Measurements from ENCODE around the gene TRIM43B. TPM values are rescaled to one million over a fixed set of nuclear protein-coding genes. Genes with fewer than 3 reads are reported as not detected.
"Not testable (repeated sequence)": the region's sequence is repeated elsewhere in the genome, so short reads cannot be mapped to it uniquely, and the experiment has no call there.

The TRIM43B gene
- not detected in 2 replicates for total RNA-seq (2014; rRNA removed; shearing (Covaris generic))

GRCh38 chr2:95484654-95485053 is at the start of gene TRIM43B:
Gene TRIM43B, minus strand, starts transcription at chr2:95484754. Its CDS starts 2,040 bp downstream, at chr2:95482714.
- H3K36me3 ChIP-seq (replicated peaks; ENCODE audit: control insufficient read depth, insufficient read depth, low read length); H3K4me3 ChIP-seq (ENCODE audit: insufficient read depth, low read depth, low read length); DNase-seq; H3K27me3 ChIP-seq (ENCODE audit: control insufficient read depth, insufficient read depth, low read length): not testable (repeated sequence)

- H3K36me3 ChIP-seq (replicated peaks; ENCODE audit: control insufficient read depth, insufficient read depth, low read length): no peaks in the 10 kb centered on the region
- no peak overlapping the region for H3K4me3 ChIP-seq (ENCODE audit: insufficient read depth, low read depth, low read length)
- DNase-seq: no peak
- no peaks in the 10 kb centered on the region; the same call in 1 of the 2 replicates for H3K27me3 ChIP-seq (ENCODE audit: control insufficient read depth, insufficient read depth, low read length)
Measured at GRCh38 chr2:95531254-95531771, 46.8 kb upstream of the TRIM43B start.

GRCh38 chr2:95530734-95531133 is 46.2 kb upstream of the TRIM43B start:
- Histone ChIP-seq H3K27me3 (ENCODE audit: control insufficient read depth, insufficient read depth, low read length) (no peaks in the 10 kb centered on the region; the same call in 1 of the 2 replicates), H3K36me3 (replicated peaks; ENCODE audit: control insufficient read depth, insufficient read depth, low read length) (no peaks in the 10 kb centered on the region), H3K4me3 (ENCODE audit: insufficient read depth, low read depth, low read length) (no peak overlapping the region)
- DNase-seq: no peak

- H3K36me3 ChIP-seq (replicated peaks; ENCODE audit: control insufficient read depth, insufficient read depth, low read length): no peaks in the 10 kb centered on the region
- H3K4me3 ChIP-seq (ENCODE audit: insufficient read depth, low read depth, low read length): no peak overlapping the region
- peak; percentile 20 for DNase-seq
- H3K27me3 ChIP-seq (ENCODE audit: control insufficient read depth, insufficient read depth, low read length): no peaks in the 10 kb centered on the region; the same call in 1 of the 2 replicates
Measured at GRCh38 chr2:95526360-95527341, 42.1 kb upstream of the TRIM43B start.

DNA sequence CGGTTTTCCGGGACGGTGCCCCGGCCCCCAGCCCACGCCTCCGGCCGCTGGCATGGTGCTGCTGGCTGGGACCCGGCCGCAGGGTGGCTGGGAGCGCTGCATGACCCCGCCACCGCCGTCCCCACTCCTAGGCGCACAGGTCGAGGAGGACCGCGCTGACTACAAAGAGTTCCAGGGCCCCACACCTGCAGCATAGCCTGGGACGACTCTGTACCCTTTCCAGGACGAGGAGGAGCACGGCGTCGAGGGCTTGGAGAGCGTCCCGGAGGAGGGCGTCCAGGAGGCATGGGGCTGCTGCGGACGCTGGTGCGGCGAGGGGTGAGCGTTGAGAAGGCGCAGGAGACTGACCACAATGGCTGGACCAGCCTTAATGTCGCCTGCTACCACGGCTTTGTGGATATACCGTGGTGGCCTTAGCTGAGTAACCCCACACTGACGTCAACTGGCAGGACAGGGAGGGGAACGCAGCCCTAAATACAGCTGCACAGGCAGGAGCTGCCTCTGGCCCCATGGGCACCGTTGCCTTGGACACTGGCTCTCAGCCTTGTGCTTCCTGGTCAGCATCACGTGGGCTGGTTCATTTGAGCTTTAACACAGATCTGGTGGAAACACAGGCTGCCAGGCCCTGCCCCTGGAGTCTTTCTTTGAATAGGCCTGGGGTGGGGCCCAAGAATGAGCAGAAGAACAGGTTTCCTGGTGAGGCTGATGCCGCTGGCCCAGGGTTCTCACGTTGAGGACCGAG is 40.9 kb upstream of the TRIM43B start:
- Histone ChIP-seq H3K4me3 (ENCODE audit: insufficient read depth, low read depth, low read length) (no peak overlapping the region), H3K27me3 (ENCODE audit: control insufficient read depth, insufficient read depth, low read length) (no peaks in the 10 kb centered on the region; the same call in 1 of the 2 replicates), H3K36me3 (replicated peaks; ENCODE audit: control insufficient read depth, insufficient read depth, low read length) (no peaks in the 10 kb centered on the region)
- no peak for DNase-seq

DNA sequence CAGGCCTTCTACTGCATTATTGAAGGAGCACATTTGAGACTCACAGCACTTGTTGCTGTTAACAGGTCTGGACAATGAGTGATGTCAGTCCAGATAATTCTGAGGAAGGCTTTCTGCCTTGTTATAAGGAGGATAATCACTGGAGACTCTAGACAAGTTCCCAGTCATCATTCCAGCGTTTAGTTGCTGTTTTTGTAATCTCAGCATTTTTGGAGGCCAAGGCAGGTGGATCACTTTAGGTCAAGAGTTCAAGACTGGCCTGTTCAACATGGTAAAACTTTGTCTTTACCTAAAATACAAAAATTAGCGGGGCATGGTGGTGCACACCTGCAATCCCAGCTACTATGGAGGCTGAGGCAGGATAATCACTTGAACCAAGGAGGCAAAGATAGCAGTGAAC is 39.6 kb upstream of the TRIM43B start:
- DNase-seq: no peak
- H3K36me3 ChIP-seq (replicated peaks; ENCODE audit: control insufficient read depth, insufficient read depth, low read length): no peaks in the 10 kb centered on the region
- no peaks in the 10 kb centered on the region for H3K27me3 ChIP-seq (ENCODE audit: control insufficient read depth, insufficient read depth, low read length)
- H3K4me3 ChIP-seq (ENCODE audit: insufficient read depth, low read depth, low read length): no peak overlapping the region

- no peaks in the 10 kb centered on the region for H3K36me3 ChIP-seq (replicated peaks; ENCODE audit: control insufficient read depth, insufficient read depth, low read length)
- no peak overlapping the region for H3K4me3 ChIP-seq (ENCODE audit: insufficient read depth, low read depth, low read length)
- DNase-seq: no peak
- H3K27me3 ChIP-seq (ENCODE audit: control insufficient read depth, insufficient read depth, low read length): no peaks in the 10 kb centered on the region
Measured at GRCh38 chr2:95514718-95515117, 30.2 kb upstream of the TRIM43B start.

- DNase-seq; H3K4me3 ChIP-seq (ENCODE audit: insufficient read depth, low read depth, low read length); H3K27me3 ChIP-seq (ENCODE audit: control insufficient read depth, insufficient read depth, low read length); H3K36me3 ChIP-seq (replicated peaks; ENCODE audit: control insufficient read depth, insufficient read depth, low read length): not testable (repeated sequence)
Measured at GRCh38 chr2:95514226-95514625, 29.7 kb upstream of the TRIM43B start.

DNA sequence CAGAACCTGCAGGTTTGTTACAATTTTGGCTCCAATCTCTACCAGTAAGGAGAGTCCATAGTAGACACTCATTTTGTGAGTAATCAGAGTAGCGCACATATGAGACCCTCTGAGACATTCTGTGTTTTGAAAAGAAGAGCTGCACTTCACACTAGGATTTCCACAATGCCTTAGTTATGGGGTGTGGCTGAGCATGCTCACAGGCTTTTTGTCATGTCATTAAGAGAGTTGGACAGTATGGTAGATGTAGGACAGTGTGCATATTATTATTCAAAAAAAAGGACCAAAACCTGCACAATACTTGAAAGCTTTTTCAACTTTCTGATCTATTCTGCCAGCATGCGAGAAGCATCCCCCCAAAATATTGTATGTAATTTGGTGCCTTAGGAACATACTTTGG is 24.9 kb upstream of the TRIM43B start:
- no peaks in the 10 kb centered on the region for H3K27me3 ChIP-seq (ENCODE audit: control insufficient read depth, insufficient read depth, low read length)
- no peaks in the 10 kb centered on the region for H3K36me3 ChIP-seq (replicated peaks; ENCODE audit: control insufficient read depth, insufficient read depth, low read length)
- DNase-seq: no peak
- H3K4me3 ChIP-seq (ENCODE audit: insufficient read depth, low read depth, low read length): no peak overlapping the region

GRCh38 chr2:95505222-95505621 is 20.7 kb upstream of the TRIM43B start:
- no peaks in the 10 kb centered on the region for H3K36me3 ChIP-seq (replicated peaks; ENCODE audit: control insufficient read depth, insufficient read depth, low read length)
- H3K4me3 ChIP-seq (ENCODE audit: insufficient read depth, low read depth, low read length): no peak overlapping the region
- DNase-seq: no peak
- no peaks in the 10 kb centered on the region for H3K27me3 ChIP-seq (ENCODE audit: control insufficient read depth, insufficient read depth, low read length)

- Histone ChIP-seq H3K4me3 (ENCODE audit: insufficient read depth, low read depth, low read length) (no peak overlapping the region), H3K36me3 (replicated peaks; ENCODE audit: control insufficient read depth, insufficient read depth, low read length) (no peaks in the 10 kb centered on the region), H3K27me3 (ENCODE audit: control insufficient read depth, insufficient read depth, low read length) (no peaks in the 10 kb centered on the region)
- DNase-seq: no peak
Measured at GRCh38 chr2:95500854-95501253, 16.3 kb upstream of the TRIM43B start.

DNA sequence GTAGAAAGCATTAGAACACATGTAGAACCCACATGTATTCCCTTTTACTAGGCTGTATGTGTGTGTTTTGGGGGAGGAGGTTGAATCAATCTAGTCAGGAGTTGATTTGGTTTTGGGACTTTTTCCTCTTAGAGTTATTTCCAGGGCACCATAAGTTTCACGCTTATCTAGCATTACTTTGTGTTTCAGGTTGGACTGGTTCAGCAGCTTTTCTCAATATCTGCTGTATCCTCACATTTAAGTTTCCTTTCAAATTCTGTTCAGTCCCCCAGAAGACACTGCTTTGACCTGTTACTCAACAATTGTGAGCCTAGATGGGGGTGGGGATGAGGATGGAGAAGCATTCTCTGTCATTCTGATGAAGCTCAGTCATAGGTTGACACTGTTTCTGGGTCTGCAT is 7.5 kb upstream of the TRIM43B start:
- not testable (repeated sequence) for H3K27me3 ChIP-seq (ENCODE audit: control insufficient read depth, insufficient read depth, low read length); H3K4me3 ChIP-seq (ENCODE audit: insufficient read depth, low read depth, low read length); DNase-seq; H3K36me3 ChIP-seq (replicated peaks; ENCODE audit: control insufficient read depth, insufficient read depth, low read length)

GRCh38 chr2:95475025-95475424 is 9.5 kb downstream of the TRIM43B start:
- DNase-seq; H3K4me3 ChIP-seq (ENCODE audit: insufficient read depth, low read depth, low read length); H3K27me3 ChIP-seq (ENCODE audit: control insufficient read depth, insufficient read depth, low read length); H3K36me3 ChIP-seq (replicated peaks; ENCODE audit: control insufficient read depth, insufficient read depth, low read length): not testable (repeated sequence)

DNA sequence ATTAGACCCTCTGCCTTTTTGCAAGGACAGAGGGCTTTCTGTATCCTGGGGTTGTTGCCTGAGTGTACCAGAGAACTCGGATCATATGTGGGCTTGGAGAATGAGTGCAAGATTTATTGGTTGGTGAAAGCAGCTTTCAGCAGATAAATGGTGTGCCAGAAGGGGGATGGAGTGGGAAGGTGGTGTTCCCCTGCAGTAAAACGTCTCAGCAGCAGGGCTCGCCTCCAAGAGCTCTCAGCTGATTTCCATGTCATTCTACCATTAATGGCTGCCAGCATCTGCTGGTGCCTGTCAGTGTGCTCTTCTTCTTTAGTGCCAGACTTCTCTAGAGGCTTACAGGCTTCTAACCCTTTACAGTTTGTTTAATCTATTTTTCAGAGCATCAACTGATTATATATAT is 16.6 kb downstream of the TRIM43B start:
- not testable (repeated sequence) for H3K27me3 ChIP-seq (ENCODE audit: control insufficient read depth, insufficient read depth, low read length); H3K4me3 ChIP-seq (ENCODE audit: insufficient read depth, low read depth, low read length); DNase-seq; H3K36me3 ChIP-seq (replicated peaks; ENCODE audit: control insufficient read depth, insufficient read depth, low read length)

All from H7 (cell line).